Activated T-helper 17 cell treated with anti-CD3 and anti-CD28 coated beads, Interleukin-2, amount 50 U/mL, for 72 hours (primary cell): ENCODE measurements around the gene LRP1B. TPM values are rescaled to one million over a fixed set of nuclear protein-coding genes. Genes with fewer than 3 reads are reported as not detected.
"Not testable (repeated sequence)": the region's sequence is repeated elsewhere in the genome, so short reads cannot be mapped to it uniquely, and the experiment has no call there.

ENCODE experiments used
- ATAC-seq: fragments of 150-1000 bp; cut with Tn5 transposase; replicated peaks from 2 replicates; pipeline ENCODE4 v1.10.0; 2021; ENCODE audit warnings: mild to moderate bottlenecking, moderate library complexity
- H3K27ac Mint-ChIP-seq: one replicate; pipeline ENCODE4 v1.8.0; 2022; ENCODE audit warnings: mixed read lengths
- H3K27me3 Mint-ChIP-seq: one replicate; pipeline ENCODE4 v1.8.0; 2022; ENCODE audit warnings: mixed read lengths
- H3K36me3 Mint-ChIP-seq: one replicate; pipeline ENCODE4 v1.8.0; 2022; ENCODE audit warnings: low read depth, mild to moderate bottlenecking, mixed read lengths
- H3K4me1 Mint-ChIP-seq: one replicate; pipeline ENCODE4 v1.8.0; 2022; ENCODE audit warnings: mixed read lengths
- H3K4me3 Mint-ChIP-seq: one replicate; pipeline ENCODE4 v1.8.0; 2022; ENCODE audit warnings: mild to moderate bottlenecking, mixed read lengths
- H3K9me3 Mint-ChIP-seq: one replicate; pipeline ENCODE4 v1.8.0; 2022; ENCODE audit warnings: mixed read lengths
- total RNA-seq, 2 donors: library from RNA; stranded (reverse); gene quantifications; one replicate each; pipeline ENCODE4 v1.2.3, GENCODE V29; 2022

Gene LRP1B
- total RNA-seq, 2 donors from 2014 or later = not detected

DNA sequence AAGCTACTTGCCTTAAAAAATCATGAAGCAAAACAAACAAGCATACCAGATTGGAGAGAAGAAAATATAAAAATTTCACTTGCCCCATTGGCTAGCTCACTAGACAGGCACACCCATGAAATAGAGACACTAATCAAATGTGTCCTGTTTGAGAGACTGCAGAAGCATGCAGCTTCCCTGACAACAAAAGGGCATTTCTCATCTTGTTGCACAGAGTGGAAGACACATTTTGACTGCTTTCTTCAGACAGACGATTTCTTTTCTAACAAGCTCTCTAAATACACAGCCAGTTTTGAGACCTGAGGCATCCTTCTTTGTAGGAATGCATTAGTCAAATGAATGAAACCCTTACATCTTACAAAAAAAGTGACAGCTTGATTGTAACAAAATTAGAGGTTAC is 1792.0 kb downstream of the LRP1B start:
- Mint-ChIP-seq H3K27me3 (no peaks in the 10 kb centered on the region), H3K36me3 (no peaks in the 10 kb centered on the region), H3K27ac (no peak overlapping the region), H3K4me3 (no peak overlapping the region), H3K9me3 (peaks cover 15% of the 10 kb centered on the region), H3K4me1 (no peaks in the 10 kb centered on the region)
- ATAC-seq = no peak

- H3K36me3 Mint-ChIP-seq = no peaks in the 10 kb centered on the region
- no peak overlapping the region for H3K27ac Mint-ChIP-seq
- H3K4me1 Mint-ChIP-seq = no peaks in the 10 kb centered on the region
- H3K27me3 Mint-ChIP-seq = no peaks in the 10 kb centered on the region
- H3K9me3 Mint-ChIP-seq = peaks cover 11% of the 10 kb centered on the region
- H3K4me3 Mint-ChIP-seq = no peak overlapping the region
- ATAC-seq = no peak
Measured at GRCh38 chr2:140337061-140337460, 1793.8 kb downstream of the LRP1B start.

DNA sequence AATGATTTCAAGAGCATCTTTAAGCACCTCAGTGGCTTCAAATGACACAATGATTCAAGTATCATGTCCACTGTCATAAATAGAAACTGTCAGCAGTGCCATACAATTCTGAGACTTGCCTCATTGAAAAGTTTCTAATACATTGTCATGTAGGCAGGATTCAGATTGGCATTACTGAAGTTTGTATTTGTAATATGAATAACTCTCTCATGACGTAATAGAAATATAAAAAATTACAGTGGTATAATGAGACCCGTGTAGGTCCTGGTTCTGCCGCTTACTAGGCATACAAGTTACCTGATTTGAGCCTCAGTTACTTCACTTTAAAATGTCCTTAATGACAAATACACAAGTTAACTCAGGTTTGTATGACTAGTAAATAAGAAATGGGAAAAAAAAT is 1814.5 kb downstream of the LRP1B start:
- Mint-ChIP-seq H3K4me1 (no peaks in the 10 kb centered on the region), H3K36me3 (no peaks in the 10 kb centered on the region), H3K9me3 (peaks cover 11% of the 10 kb centered on the region), H3K4me3 (no peak overlapping the region), H3K27ac (no peak overlapping the region), H3K27me3 (no peaks in the 10 kb centered on the region)
- ATAC-seq = no peak

- Mint-ChIP-seq H3K9me3 (peaks cover 2% of the 10 kb centered on the region), H3K27me3 (no peaks in the 10 kb centered on the region), H3K4me3 (no peak overlapping the region), H3K27ac (no peak overlapping the region), H3K4me1 (no peaks in the 10 kb centered on the region), H3K36me3 (no peaks in the 10 kb centered on the region)
- no peak for ATAC-seq
Measured at GRCh38 chr2:140311905-140312304, 1818.9 kb downstream of the LRP1B start.

- no peak overlapping the region for H3K4me3 Mint-ChIP-seq
- H3K9me3 Mint-ChIP-seq = no peaks in the 10 kb centered on the region
- H3K36me3 Mint-ChIP-seq = no peaks in the 10 kb centered on the region
- H3K27ac Mint-ChIP-seq = no peak overlapping the region
- no peaks in the 10 kb centered on the region for H3K4me1 Mint-ChIP-seq
- no peaks in the 10 kb centered on the region for H3K27me3 Mint-ChIP-seq
- ATAC-seq = no peak
Measured at GRCh38 chr2:140308706-140309105, 1822.1 kb downstream of the LRP1B start.

- peaks cover 3% of the 10 kb centered on the region for H3K9me3 Mint-ChIP-seq
- no peaks in the 10 kb centered on the region for H3K36me3 Mint-ChIP-seq
- ATAC-seq = no peak
- no peak overlapping the region for H3K27ac Mint-ChIP-seq
- H3K27me3 Mint-ChIP-seq = no peaks in the 10 kb centered on the region
- no peak overlapping the region for H3K4me3 Mint-ChIP-seq
- H3K4me1 Mint-ChIP-seq = no peaks in the 10 kb centered on the region
Measured at GRCh38 chr2:140307532-140307931, 1823.3 kb downstream of the LRP1B start.

GRCh38 chr2:140295767-140296166 is 1835.0 kb downstream of the LRP1B start:
- no peaks in the 10 kb centered on the region for H3K36me3 Mint-ChIP-seq
- no peak overlapping the region for H3K4me3 Mint-ChIP-seq
- H3K4me1 Mint-ChIP-seq = no peaks in the 10 kb centered on the region
- no peak overlapping the region for H3K27ac Mint-ChIP-seq
- H3K27me3 Mint-ChIP-seq = no peaks in the 10 kb centered on the region
- peaks cover 22% of the 10 kb centered on the region for H3K9me3 Mint-ChIP-seq
- no peak for ATAC-seq

DNA sequence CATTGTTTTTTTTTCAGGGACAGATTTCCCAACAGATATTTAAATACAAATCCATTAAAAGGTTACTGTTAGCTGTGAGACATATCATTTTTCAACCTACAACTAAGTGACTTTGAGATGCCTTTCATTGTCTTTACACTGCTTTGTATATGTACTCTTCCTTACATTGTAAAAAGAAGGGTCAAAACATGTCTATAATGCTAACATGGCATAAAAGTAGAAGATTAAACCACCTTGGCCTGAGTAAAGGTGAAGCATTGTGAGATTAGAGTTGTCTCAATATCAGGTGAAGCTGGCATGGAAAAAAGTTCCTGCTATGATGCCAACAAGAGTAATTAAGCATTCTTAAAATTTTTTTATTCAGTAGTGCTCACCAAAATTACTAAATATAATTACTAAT is 1842.1 kb downstream of the LRP1B start:
- Mint-ChIP-seq H3K9me3 (peaks cover 9% of the 10 kb centered on the region), H3K4me1 (no peaks in the 10 kb centered on the region), H3K27me3 (no peaks in the 10 kb centered on the region), H3K4me3 (no peak overlapping the region), H3K27ac (no peak overlapping the region), H3K36me3 (no peaks in the 10 kb centered on the region)
- no peak for ATAC-seq

DNA sequence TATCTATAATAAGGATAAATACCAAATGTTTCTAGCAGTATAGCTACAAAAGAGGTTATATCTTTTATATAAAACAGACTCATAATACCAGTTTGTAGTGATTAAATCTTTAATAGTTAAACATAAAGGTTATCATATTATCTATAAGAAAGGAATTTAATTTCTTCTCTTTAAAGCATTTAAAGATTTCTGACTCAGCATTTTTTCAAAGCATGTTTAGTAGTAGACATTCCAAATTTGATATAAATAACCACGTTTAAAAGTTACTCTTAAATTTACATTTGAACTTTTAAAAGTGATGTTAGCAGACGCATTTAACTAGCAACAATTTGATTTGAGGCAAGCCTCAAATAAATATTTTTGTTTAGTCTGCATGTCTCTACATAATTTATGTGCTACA is 1842.6 kb downstream of the LRP1B start:
- Mint-ChIP-seq H3K4me3 (no peak overlapping the region), H3K27ac (no peak overlapping the region), H3K4me1 (no peaks in the 10 kb centered on the region), H3K27me3 (no peaks in the 10 kb centered on the region), H3K36me3 (no peaks in the 10 kb centered on the region), H3K9me3 (peaks cover 9% of the 10 kb centered on the region)
- no peak for ATAC-seq

DNA sequence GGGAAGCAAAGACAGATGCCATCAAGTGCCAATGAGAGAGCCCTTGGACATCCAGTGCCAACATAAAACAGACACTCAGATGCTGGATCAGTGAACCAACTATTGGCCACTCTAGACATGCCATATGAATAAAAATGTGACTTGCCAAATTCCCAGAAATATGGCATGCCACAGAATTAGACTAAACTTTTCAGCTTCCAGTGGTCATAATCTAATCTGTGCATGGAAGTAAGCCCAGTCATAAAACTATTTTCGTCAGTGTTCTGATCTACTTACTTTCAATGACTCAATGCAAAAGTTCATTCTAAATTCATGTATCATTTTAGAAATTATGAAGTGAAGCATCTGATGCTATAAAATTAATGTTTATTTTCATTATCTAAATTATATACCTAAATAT is 1844.4 kb downstream of the LRP1B start:
- Mint-ChIP-seq H3K4me3 (no peak overlapping the region), H3K36me3 (no peaks in the 10 kb centered on the region), H3K9me3 (peaks cover 5% of the 10 kb centered on the region), H3K4me1 (no peaks in the 10 kb centered on the region), H3K27me3 (no peaks in the 10 kb centered on the region), H3K27ac (no peak overlapping the region)
- ATAC-seq = no peak

- H3K9me3 Mint-ChIP-seq, H3K4me3 Mint-ChIP-seq, H3K4me1 Mint-ChIP-seq, ATAC-seq, H3K27ac Mint-ChIP-seq, H3K27me3 Mint-ChIP-seq, H3K36me3 Mint-ChIP-seq: not testable (repeated sequence)
Measured at GRCh38 chr2:140277344-140277743, 1853.5 kb downstream of the LRP1B start.

GRCh38 chr2:140276661-140277060 is 1854.2 kb downstream of the LRP1B start:
- Mint-ChIP-seq H3K9me3 (peaks cover 9% of the 10 kb centered on the region), H3K4me1 (no peaks in the 10 kb centered on the region), H3K27ac (no peak overlapping the region), H3K36me3 (no peaks in the 10 kb centered on the region), H3K4me3 (no peak overlapping the region), H3K27me3 (no peaks in the 10 kb centered on the region)
- ATAC-seq = no peak

DNA sequence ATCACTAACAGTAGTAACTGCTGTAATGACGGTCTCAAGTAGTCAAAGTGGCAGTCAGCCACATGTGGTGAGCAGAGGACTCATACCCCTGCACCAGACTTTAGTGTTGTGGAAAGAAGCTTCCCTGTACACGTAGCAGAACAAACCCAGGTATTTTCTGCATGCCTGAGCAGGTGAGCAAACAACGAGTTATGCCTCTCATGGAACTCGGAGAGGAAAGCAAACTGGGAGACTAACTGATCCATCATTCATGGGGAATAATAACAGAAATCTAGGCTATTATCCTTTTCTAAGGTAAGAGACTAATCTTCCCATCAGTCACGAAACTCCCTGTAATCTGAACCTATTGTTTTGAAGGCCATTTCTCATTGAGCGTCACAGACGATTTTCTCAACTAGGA is 1855.4 kb downstream of the LRP1B start:
- Mint-ChIP-seq H3K27ac (no peak overlapping the region), H3K4me1 (no peaks in the 10 kb centered on the region), H3K27me3 (no peaks in the 10 kb centered on the region), H3K36me3 (no peaks in the 10 kb centered on the region), H3K4me3 (no peak overlapping the region), H3K9me3 (peaks cover 9% of the 10 kb centered on the region)
- no peak for ATAC-seq

DNA sequence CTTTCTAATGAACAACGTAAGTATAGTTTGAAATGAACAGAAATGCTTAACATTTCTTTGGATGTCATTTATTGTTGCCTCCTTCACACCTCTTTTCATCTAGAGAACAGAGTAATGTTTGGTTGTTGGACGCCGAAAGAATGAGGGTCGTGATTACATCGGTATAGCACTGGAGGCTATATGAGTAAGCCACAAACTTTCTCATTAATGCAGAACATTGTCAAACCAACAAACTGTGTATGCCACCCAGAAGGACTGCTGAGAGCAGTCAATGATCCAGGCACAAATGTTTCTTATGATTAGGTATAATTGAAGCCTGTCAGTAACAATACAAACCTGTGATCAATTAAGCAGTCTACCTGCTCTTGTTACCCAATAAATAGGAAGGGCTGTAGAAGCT is 1855.9 kb downstream of the LRP1B start:
- Mint-ChIP-seq H3K4me3 (no peak overlapping the region), H3K27me3 (no peaks in the 10 kb centered on the region), H3K4me1 (no peaks in the 10 kb centered on the region), H3K9me3 (peaks cover 11% of the 10 kb centered on the region), H3K36me3 (no peaks in the 10 kb centered on the region), H3K27ac (no peak overlapping the region)
- no peak for ATAC-seq

GRCh38 chr2:140273958-140274357 is 1856.9 kb downstream of the LRP1B start:
- Mint-ChIP-seq H3K4me3 (no peak overlapping the region), H3K9me3 (peaks cover 9% of the 10 kb centered on the region), H3K4me1 (no peaks in the 10 kb centered on the region), H3K36me3 (no peaks in the 10 kb centered on the region), H3K27ac (no peak overlapping the region), H3K27me3 (no peaks in the 10 kb centered on the region)
- ATAC-seq = no peak

- Mint-ChIP-seq H3K9me3 (peaks cover 6% of the 10 kb centered on the region), H3K27me3 (no peaks in the 10 kb centered on the region), H3K27ac (no peak overlapping the region), H3K36me3 (no peaks in the 10 kb centered on the region), H3K4me3 (no peak overlapping the region), H3K4me1 (no peaks in the 10 kb centered on the region)
- no peak for ATAC-seq
Measured at GRCh38 chr2:140273408-140273807, 1857.4 kb downstream of the LRP1B start.
